HCT116 (cell line): ENCODE data around the gene SLC6A6. TPM values are rescaled to one million over a fixed set of nuclear protein-coding genes. Genes with fewer than 3 reads are reported as not detected.

Experiments
- ATAC-seq: fragments of 200-7000 bp; cut with Tn5 transposase; 2 replicates; pipeline ENCODE4 v1.9.1; 2020; ENCODE audit warnings: mild to moderate bottlenecking, moderate library complexity
- BruUV-seq: library from RNA; stranded (reverse); fragments of 400-500 nt; replicated peaks from 2 replicates; lab custom pipeline; 2021; lab: Mats Ljungman, UMichigan
- CTCF ChIA-PET: fragments of 300-600 bp; sonication (Branson Sonifier 250); formaldehyde crosslinking; loops from one replicate; lab custom pipeline; 2021; ENCODE audit warnings: antibody characterized with exemption; lab: Charles Lee
- POLR2A ChIA-PET: fragments of 300-600, 350-600 bp; sonication (Branson Sonifier 250); formaldehyde crosslinking; loops from one replicate; lab custom pipeline; 2021; ENCODE audit warnings: antibody characterized with exemption; lab: Charles Lee
- RAD21 ChIA-PET, 2 experiments: fragments of 300-600 bp; sonication (Branson Sonifier 250); formaldehyde crosslinking; loops; one replicate each; lab custom pipeline; 2023; ENCODE audit warnings: low total read pairs in 2 of 2; ENCODE audit not compliant: uncharacterized antibody in 2 of 2, unreplicated experiment in 2 of 2, low non-redundant PET in 1 of 2; lab: Charles Lee
- DNase-seq: peaks from one replicate; pipeline ENCODE4 v3.0.0-alpha.2; 2010; ENCODE audit warnings: low read depth, low spot score
- H2AFZ ChIP-seq: fragments of 200-600 bp; shearing (Covaris generic), sonication (generic); 2 replicates; pipeline ENCODE4 v1.6.1; 2017; ENCODE audit warnings: low read depth, mixed run types, mixed read lengths, antibody characterized with exemption, low read length; ENCODE audit not compliant: poor library complexity, severe bottlenecking
- H3K27ac ChIP-seq: 2 replicates; pipeline ENCODE4 v1.5.1; 2012; ENCODE audit warnings: low read depth, low read length
- H3K27me3 ChIP-seq: fragments of 200-600 bp; sonication (generic); 2 replicates; pipeline ENCODE4 v1.6.1; 2016; ENCODE audit warnings: mixed run types, low read length, mixed read lengths; ENCODE audit not compliant: insufficient read depth
- H3K36me3 ChIP-seq, 2 experiments: fragments of 200-500 bp in 1 of 2; fragments of 200-600 bp in 1 of 2; sonication (Bioruptor generic) in 1 of 2; sonication (generic) in 1 of 2; 2 replicates each; pipeline versions ENCODE4 v1.5.1 to v1.6.1; 2014 to 2016; ENCODE audit warnings: low read length in 2 of 2, inconsistent platforms in 1 of 2, mixed read lengths in 1 of 2, mixed run types in 1 of 2; ENCODE audit not compliant: insufficient read depth in 2 of 2, control insufficient read depth in 1 of 2
- H3K4me1 ChIP-seq, 2 experiments: fragments of 200-600 bp in 1 of 2; sonication (generic) in 1 of 2; 2 replicates each; pipeline versions ENCODE4 v1.5.1 to v1.6.1; 2012 to 2017; ENCODE audit warnings: low read length in 2 of 2, inconsistent platforms in 1 of 2, mild to moderate bottlenecking in 1 of 2, mixed read lengths in 1 of 2, mixed run types in 1 of 2, moderate library complexity in 1 of 2; ENCODE audit not compliant: insufficient read depth in 2 of 2, control insufficient read depth in 1 of 2
- H3K4me2 ChIP-seq: fragments of 200-600 bp; sonication (generic); 2 replicates; pipeline ENCODE4 v1.6.1; 2017; ENCODE audit warnings: mixed run types, low read length, mixed read lengths
- H3K4me3 ChIP-seq, 2 experiments: fragments of 200-600 bp in 1 of 2; sonication (generic) in 1 of 2; replicated peaks in 1 of 2; 2 replicates each; pipeline ENCODE4 v1.5.1; 2011 to 2016; ENCODE audit warnings: low read length in 2 of 2, control low read depth in 1 of 2, low read depth in 1 of 2, mild to moderate bottlenecking in 1 of 2, mixed read lengths in 1 of 2, mixed run types in 1 of 2
- H3K79me2 ChIP-seq: fragments of 200-600 bp; sonication (generic); 2 replicates; pipeline ENCODE4 v1.6.1; 2017; ENCODE audit warnings: mild to moderate bottlenecking, mixed run types, low read length, moderate library complexity, mixed read lengths; ENCODE audit not compliant: insufficient read depth
- H3K9ac ChIP-seq: fragments of 200-600 bp; sonication (generic); 2 replicates; pipeline ENCODE4 v1.6.1; 2016; ENCODE audit warnings: low read length, mixed read lengths
- H3K9me2 ChIP-seq: fragments of 200-600 bp; sonication (generic), shearing (Covaris generic); 2 replicates; pipeline ENCODE4 v1.6.1; 2017; ENCODE audit warnings: mixed run types, mild to moderate bottlenecking, moderate library complexity; ENCODE audit not compliant: insufficient read depth
- H3K9me3 ChIP-seq, 2 experiments: fragments of 200-500 bp in 1 of 2; fragments of 200-600 bp in 1 of 2; sonication (Bioruptor generic) in 1 of 2; sonication (generic) in 1 of 2; 2 replicates each; pipeline ENCODE4 v1.6.1; 2014 to 2017; ENCODE audit warnings: low read length in 2 of 2, mixed read lengths in 2 of 2, inconsistent platforms in 1 of 2, low read depth in 1 of 2, mild to moderate bottlenecking in 1 of 2, mixed run types in 1 of 2, moderate library complexity in 1 of 2; ENCODE audit not compliant: control insufficient read depth in 1 of 2, insufficient read depth in 1 of 2
- H4K20me1 ChIP-seq: fragments of 200-600 bp; sonication (generic), shearing (Covaris generic); 2 replicates; pipeline ENCODE4 v1.6.1; 2017; ENCODE audit warnings: mixed run types, mild to moderate bottlenecking, moderate library complexity; ENCODE audit not compliant: insufficient read depth
- CBX3 ChIP-seq: IDR thresholded peaks from 2 replicates; pipeline ENCODE4 v1.6.1; 2012; ENCODE audit warnings: low read depth
- EZH2phosphoT487 ChIP-seq: fragments of 200-600 bp; IDR thresholded peaks from 2 replicates; pipeline ENCODE4 v1.6.1; 2018; ENCODE audit warnings: antibody characterized with exemption, borderline replicate concordance
- POLR2A ChIP-seq: IDR thresholded peaks from 2 replicates; pipeline ENCODE4 v1.7.0; 2011; ENCODE audit warnings: borderline replicate concordance; ENCODE audit not compliant: insufficient read depth, insufficient read length; ENCODE audit errors: extremely low read depth
- POLR2AphosphoS5 ChIP-seq: IDR thresholded peaks from 2 replicates; pipeline ENCODE4 v1.6.1; 2011; ENCODE audit warnings: mild to moderate bottlenecking, low read depth, low read length, moderate library complexity
- RAD21 ChIP-seq: IDR thresholded peaks from 2 replicates; pipeline ENCODE4 v1.6.1; 2012; ENCODE audit warnings: low read depth, mild to moderate bottlenecking
- SIN3A ChIP-seq: IDR thresholded peaks from 2 replicates; pipeline ENCODE4 v1.6.1; 2012; ENCODE audit warnings: low read depth
- SP1 ChIP-seq: IDR thresholded peaks from 2 replicates; pipeline ENCODE4 v1.6.1; 2012; ENCODE audit warnings: low read depth
- SRF ChIP-seq: IDR thresholded peaks from 2 replicates; pipeline ENCODE4 v1.6.1; 2012; ENCODE audit warnings: low read depth
- YY1 ChIP-seq: IDR thresholded peaks from 2 replicates; pipeline ENCODE4 v1.6.1; 2011; ENCODE audit warnings: low read length, low read depth, moderate library complexity, mild to moderate bottlenecking; ENCODE audit not compliant: insufficient replicate concordance; ENCODE audit errors: extremely low read depth
- intact Hi-C: fragments of 100-400 bp; cut with micrococcal nuclease; formaldehyde crosslinking; loops from 2 replicates; pipeline ENCODE4 v1.10.0; 2022
- total RNA-seq: library from RNA; stranded (reverse); gene quantifications from one replicate; pipeline ENCODE4 v1.2.1, GENCODE V29; 2021; ENCODE audit not compliant: unreplicated experiment
- TF ChIP-seq, protein P1 (sequence below): IDR thresholded peaks from 2 replicates; pipeline ENCODE4 v1.6.1; 2012
- TF ChIP-seq, protein P2 (sequence below): IDR thresholded peaks from 2 replicates; pipeline ENCODE4 v1.6.1; 2012; ENCODE audit warnings: low read depth
- TF ChIP-seq, protein P3 (sequence below), 3 experiments: fragments of 200-600 bp in 1 of 3; sonication (generic) in 1 of 3; IDR thresholded peaks in 2 of 3; conservative IDR thresholded peaks in 1 of 3; 2 replicates each; pipeline ENCODE4 v1.5.1; 2012 to 2017; ENCODE audit warnings: low read depth in 2 of 3, low read length in 2 of 3, antibody characterized with exemption in 1 of 3, borderline replicate concordance in 1 of 3, control low read depth in 1 of 3, mild to moderate bottlenecking in 1 of 3, mixed read lengths in 1 of 3, mixed run types in 1 of 3, moderate library complexity in 1 of 3; ENCODE audit not compliant: insufficient read depth in 1 of 3
- TF ChIP-seq, protein P4 (sequence below): IDR thresholded peaks from 2 replicates; pipeline ENCODE4 v1.6.1; 2012

SLC6A6 gene
- total RNA-seq, 1 experiment from 2014 or later: 36.3 TPM

DNA sequence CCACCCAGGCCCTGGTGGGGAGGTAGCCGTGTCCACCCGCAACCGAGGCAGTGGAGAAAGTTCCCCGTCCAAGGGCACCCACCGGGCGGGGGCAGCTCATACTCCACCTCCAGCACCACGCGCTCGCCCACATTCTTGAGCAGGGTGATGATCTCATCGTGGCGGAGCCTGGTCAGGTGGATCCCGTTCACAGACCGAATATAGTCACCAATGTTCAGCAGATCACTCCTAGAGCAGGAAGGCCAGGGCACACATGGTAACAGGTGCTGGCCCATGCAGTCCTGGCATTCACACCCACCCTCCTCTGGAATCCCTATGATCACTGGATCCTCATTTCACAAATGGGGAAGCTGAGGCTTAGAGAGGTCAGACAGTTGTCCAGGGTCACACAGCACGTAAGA lies 121.9 kb downstream of the SLC6A6 start:
- H3K9me3 ChIP-seq: no peaks in the 10 kb centered on the region
- H3K27me3 ChIP-seq: no peaks in the 10 kb centered on the region
- no peaks in the 10 kb centered on the region for H3K36me3 ChIP-seq
- POLR2A ChIA-PET: no interaction called here
- peak; percentile 64 for ATAC-seq
- intact Hi-C loops: no loop called here
- CTCF ChIA-PET: no interaction called here
- no peak overlapping the region for H3K27ac ChIP-seq
- H2AFZ ChIP-seq: no peak overlapping the region
- H3K4me1 ChIP-seq: peaks cover 8 to 12% of the 10 kb centered on the region in 2 experiments
- H3K9ac ChIP-seq: no peak overlapping the region
- H3K4me2 ChIP-seq: peak overlapping the region; percentile 2; the same call in 1 of the 2 replicates
- H3K79me2 ChIP-seq: no peaks in the 10 kb centered on the region
- no peaks in the 10 kb centered on the region for H4K20me1 ChIP-seq
- no peaks in the 10 kb centered on the region for H3K9me2 ChIP-seq
- TF ChIP-seq, protein P1, sequence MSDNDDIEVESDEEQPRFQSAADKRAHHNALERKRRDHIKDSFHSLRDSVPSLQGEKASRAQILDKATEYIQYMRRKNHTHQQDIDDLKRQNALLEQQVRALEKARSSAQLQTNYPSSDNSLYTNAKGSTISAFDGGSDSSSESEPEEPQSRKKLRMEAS: no peak
- no peak for DNase-seq
- H3K4me3 ChIP-seq: no peak overlapping the region
- RAD21 ChIA-PET: no interaction called here
- BruUV-seq: no TSS peak

DNA sequence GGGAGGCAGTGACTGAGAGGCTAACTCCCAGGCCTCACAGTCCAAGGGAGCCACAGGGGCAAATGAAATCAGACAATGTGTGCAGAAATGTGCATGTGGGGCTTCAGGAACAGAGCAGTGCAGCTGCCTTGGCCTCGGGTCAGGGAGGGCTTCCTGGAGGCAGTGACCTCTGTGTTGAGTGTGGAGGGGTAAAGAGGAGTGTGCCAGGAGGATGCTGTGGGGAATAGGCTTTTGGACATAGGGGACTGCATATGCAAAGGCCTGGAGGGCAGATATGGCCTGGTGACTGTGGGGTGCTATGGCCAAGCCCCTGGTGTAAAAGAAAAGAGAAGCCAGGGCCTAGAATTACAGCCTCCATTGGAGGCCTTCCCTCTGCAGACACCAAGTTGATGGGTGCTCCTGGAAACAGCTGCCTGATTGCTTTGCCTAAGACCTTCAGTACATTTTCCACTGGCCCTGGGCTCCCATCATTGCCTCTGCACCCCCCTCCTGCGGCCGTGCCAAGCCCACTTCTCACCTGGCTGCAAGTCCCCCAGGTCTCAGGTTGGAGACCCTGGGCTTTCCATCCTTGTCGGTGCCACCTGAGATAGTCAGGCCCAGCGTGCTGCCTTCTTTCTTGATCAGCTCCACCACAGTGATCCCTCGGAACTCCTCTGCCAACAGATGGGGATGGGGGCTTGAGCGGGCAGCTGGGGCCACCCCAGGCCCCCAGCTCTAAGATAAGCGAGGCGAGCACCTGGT lies 122.7 kb downstream of the SLC6A6 start:
- no peak overlapping the region for H3K4me2 ChIP-seq
- ATAC-seq: no peak
- no peaks in the 10 kb centered on the region for H3K79me2 ChIP-seq
- no peaks in the 10 kb centered on the region for H3K9me2 ChIP-seq
- H3K9ac ChIP-seq: no peak overlapping the region
- CTCF ChIA-PET: interaction anchor here (1.1 kb wide), 1 partner anchor 25 kb away, joined by 3 read pairs; no protein-coding TSS in a partner anchor
- no peaks in the 10 kb centered on the region for H4K20me1 ChIP-seq
- RAD21 ChIA-PET: no interaction called here
- no peak for DNase-seq
- H3K27ac ChIP-seq: no peak overlapping the region
- peaks cover 8 to 12% of the 10 kb centered on the region in 2 experiments for H3K4me1 ChIP-seq
- no peak overlapping the region for H2AFZ ChIP-seq
- no peaks in the 10 kb centered on the region for H3K36me3 ChIP-seq
- no peaks in the 10 kb centered on the region for H3K27me3 ChIP-seq
- no TSS peak for BruUV-seq
- POLR2A ChIA-PET: no interaction called here
- intact Hi-C loops: no loop called here
- H3K4me3 ChIP-seq: no peak overlapping the region
- H3K9me3 ChIP-seq: no peaks in the 10 kb centered on the region
- TF ChIP-seq SIN3A: no peak
- no peak for TF ChIP-seq YY1
- no peak for TF ChIP-seq POLR2A
- TF ChIP-seq, protein P2, sequence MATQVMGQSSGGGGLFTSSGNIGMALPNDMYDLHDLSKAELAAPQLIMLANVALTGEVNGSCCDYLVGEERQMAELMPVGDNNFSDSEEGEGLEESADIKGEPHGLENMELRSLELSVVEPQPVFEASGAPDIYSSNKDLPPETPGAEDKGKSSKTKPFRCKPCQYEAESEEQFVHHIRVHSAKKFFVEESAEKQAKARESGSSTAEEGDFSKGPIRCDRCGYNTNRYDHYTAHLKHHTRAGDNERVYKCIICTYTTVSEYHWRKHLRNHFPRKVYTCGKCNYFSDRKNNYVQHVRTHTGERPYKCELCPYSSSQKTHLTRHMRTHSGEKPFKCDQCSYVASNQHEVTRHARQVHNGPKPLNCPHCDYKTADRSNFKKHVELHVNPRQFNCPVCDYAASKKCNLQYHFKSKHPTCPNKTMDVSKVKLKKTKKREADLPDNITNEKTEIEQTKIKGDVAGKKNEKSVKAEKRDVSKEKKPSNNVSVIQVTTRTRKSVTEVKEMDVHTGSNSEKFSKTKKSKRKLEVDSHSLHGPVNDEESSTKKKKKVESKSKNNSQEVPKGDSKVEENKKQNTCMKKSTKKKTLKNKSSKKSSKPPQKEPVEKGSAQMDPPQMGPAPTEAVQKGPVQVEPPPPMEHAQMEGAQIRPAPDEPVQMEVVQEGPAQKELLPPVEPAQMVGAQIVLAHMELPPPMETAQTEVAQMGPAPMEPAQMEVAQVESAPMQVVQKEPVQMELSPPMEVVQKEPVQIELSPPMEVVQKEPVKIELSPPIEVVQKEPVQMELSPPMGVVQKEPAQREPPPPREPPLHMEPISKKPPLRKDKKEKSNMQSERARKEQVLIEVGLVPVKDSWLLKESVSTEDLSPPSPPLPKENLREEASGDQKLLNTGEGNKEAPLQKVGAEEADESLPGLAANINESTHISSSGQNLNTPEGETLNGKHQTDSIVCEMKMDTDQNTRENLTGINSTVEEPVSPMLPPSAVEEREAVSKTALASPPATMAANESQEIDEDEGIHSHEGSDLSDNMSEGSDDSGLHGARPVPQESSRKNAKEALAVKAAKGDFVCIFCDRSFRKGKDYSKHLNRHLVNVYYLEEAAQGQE: no peak
- TF ChIP-seq CBX3: no peak
- no peak for TF ChIP-seq EZH2phosphoT487
- TF ChIP-seq, protein P3, sequence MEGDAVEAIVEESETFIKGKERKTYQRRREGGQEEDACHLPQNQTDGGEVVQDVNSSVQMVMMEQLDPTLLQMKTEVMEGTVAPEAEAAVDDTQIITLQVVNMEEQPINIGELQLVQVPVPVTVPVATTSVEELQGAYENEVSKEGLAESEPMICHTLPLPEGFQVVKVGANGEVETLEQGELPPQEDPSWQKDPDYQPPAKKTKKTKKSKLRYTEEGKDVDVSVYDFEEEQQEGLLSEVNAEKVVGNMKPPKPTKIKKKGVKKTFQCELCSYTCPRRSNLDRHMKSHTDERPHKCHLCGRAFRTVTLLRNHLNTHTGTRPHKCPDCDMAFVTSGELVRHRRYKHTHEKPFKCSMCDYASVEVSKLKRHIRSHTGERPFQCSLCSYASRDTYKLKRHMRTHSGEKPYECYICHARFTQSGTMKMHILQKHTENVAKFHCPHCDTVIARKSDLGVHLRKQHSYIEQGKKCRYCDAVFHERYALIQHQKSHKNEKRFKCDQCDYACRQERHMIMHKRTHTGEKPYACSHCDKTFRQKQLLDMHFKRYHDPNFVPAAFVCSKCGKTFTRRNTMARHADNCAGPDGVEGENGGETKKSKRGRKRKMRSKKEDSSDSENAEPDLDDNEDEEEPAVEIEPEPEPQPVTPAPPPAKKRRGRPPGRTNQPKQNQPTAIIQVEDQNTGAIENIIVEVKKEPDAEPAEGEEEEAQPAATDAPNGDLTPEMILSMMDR (IDR thresholded peaks at IDR 0.05 in 2 of 3, conservative IDR thresholded peaks at IDR 0.05 in 1 of 3; ENCODE audit: borderline replicate concordance in 1 of 3, insufficient read depth in 1 of 3, low read depth in 2 of 3, low read length in 2 of 3): no peak
- TF ChIP-seq, protein P1: no peak
- TF ChIP-seq POLR2AphosphoS5: no peak
- TF ChIP-seq SRF: no peak
- TF ChIP-seq SP1: no peak
- TF ChIP-seq, protein P4, sequence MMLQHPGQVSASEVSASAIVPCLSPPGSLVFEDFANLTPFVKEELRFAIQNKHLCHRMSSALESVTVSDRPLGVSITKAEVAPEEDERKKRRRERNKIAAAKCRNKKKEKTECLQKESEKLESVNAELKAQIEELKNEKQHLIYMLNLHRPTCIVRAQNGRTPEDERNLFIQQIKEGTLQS: no peak
- no peak for TF ChIP-seq RAD21
